MCF 10A (cell line): Measurements from ENCODE around the gene SCRT2. TPM values are rescaled to one million over a fixed set of nuclear protein-coding genes. Genes with fewer than 3 reads are reported as not detected.

Source experiments
- BruUV-seq: library from RNA; stranded (reverse); fragments of 400-500 nt; replicated peaks from 2 replicates; lab custom pipeline; 2021; lab: Mats Ljungman, UMichigan
- CTCF ChIA-PET: fragments of 300-600 bp; sonication (Branson Sonifier 250); formaldehyde crosslinking; extraction: SDS; loops from one replicate; lab custom pipeline; 2021; ENCODE audit warnings: antibody characterized with exemption, inconsistent platforms; lab: Yijun Ruan, JAX
- POLR2A ChIA-PET: fragments of 300-600, 350-650 bp; sonication (Branson Sonifier 250); formaldehyde crosslinking; extraction: SDS; loops from one replicate; lab custom pipeline; 2020; ENCODE audit warnings: antibody characterized with exemption, inconsistent platforms; lab: Yijun Ruan, JAX
- DNase-seq: peaks from one replicate; pipeline ENCODE4 v3.0.0-alpha.2; 2018; ENCODE audit not compliant: unreplicated experiment
- H3K27ac Mint-ChIP-seq: one replicate; pipeline ENCODE4 v1.8.0; 2022; ENCODE audit warnings: mild to moderate bottlenecking, low read depth, mixed read lengths; ENCODE audit not compliant: unreplicated experiment
- H3K27me3 Mint-ChIP-seq: one replicate; pipeline ENCODE4 v1.8.0; 2022; ENCODE audit warnings: mixed read lengths; ENCODE audit not compliant: insufficient read depth, unreplicated experiment
- H3K36me3 Mint-ChIP-seq: one replicate; pipeline ENCODE4 v1.8.0; 2022; ENCODE audit warnings: mild to moderate bottlenecking, moderate library complexity, mixed read lengths; ENCODE audit not compliant: insufficient read depth, unreplicated experiment
- H3K4me1 Mint-ChIP-seq: one replicate; pipeline ENCODE4 v1.8.0; 2022; ENCODE audit warnings: mixed read lengths; ENCODE audit not compliant: insufficient read depth, unreplicated experiment
- H3K4me3 Mint-ChIP-seq: one replicate; pipeline ENCODE4 v1.8.0; 2022; ENCODE audit warnings: mild to moderate bottlenecking, moderate library complexity, mixed read lengths; ENCODE audit not compliant: unreplicated experiment
- H3K9me3 Mint-ChIP-seq: one replicate; pipeline ENCODE4 v1.8.0; 2022; ENCODE audit warnings: mixed read lengths; ENCODE audit not compliant: unreplicated experiment
- intact Hi-C: fragments of 100-400 bp; cut with micrococcal nuclease; formaldehyde crosslinking; loops from 2 replicates; pipeline ENCODE4 v1.14.1; 2022
- total RNA-seq: library from RNA; stranded (reverse); gene quantifications from 2 replicates; pipeline ENCODE4 v1.2.3, GENCODE V29; 2022
- TF ChIP-seq, protein P1 (sequence below): fragments of 200-600 bp; IDR thresholded peaks from one replicate; pipeline ENCODE4 v1.8.0; 2022; ENCODE audit warnings: antibody characterized with exemption, mild to moderate bottlenecking; ENCODE audit not compliant: unreplicated experiment

Gene SCRT2
- total RNA-seq, 1 experiment from 2014 or later: not detected

DNA sequence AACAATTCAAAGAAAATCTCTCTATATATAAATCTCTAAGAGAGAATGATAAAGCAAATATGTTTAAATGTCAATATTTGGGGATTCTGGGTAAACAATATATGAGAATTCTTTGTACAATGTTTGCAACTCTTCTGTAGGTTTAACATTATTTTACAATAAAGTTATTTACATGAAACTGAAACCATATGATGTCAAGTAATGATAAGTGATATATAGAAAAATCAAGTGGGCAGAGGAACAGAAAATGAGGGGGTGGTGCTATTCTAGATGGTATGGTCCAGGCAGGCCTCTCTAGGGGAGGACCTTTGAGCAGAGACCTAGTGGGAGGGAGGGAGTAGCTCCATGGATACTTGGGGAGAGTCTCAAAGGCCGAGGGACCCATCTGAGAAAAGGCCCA lies 16.4 kb upstream of the SCRT2 start:
- H3K27ac Mint-ChIP-seq: no peak overlapping the region
- no peaks in the 10 kb centered on the region for H3K36me3 Mint-ChIP-seq
- POLR2A ChIA-PET: no interaction called here
- TF ChIP-seq, protein P1, sequence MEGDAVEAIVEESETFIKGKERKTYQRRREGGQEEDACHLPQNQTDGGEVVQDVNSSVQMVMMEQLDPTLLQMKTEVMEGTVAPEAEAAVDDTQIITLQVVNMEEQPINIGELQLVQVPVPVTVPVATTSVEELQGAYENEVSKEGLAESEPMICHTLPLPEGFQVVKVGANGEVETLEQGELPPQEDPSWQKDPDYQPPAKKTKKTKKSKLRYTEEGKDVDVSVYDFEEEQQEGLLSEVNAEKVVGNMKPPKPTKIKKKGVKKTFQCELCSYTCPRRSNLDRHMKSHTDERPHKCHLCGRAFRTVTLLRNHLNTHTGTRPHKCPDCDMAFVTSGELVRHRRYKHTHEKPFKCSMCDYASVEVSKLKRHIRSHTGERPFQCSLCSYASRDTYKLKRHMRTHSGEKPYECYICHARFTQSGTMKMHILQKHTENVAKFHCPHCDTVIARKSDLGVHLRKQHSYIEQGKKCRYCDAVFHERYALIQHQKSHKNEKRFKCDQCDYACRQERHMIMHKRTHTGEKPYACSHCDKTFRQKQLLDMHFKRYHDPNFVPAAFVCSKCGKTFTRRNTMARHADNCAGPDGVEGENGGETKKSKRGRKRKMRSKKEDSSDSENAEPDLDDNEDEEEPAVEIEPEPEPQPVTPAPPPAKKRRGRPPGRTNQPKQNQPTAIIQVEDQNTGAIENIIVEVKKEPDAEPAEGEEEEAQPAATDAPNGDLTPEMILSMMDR: no peak
- intact Hi-C loops: no loop called here
- H3K9me3 Mint-ChIP-seq: no peaks in the 10 kb centered on the region
- H3K4me3 Mint-ChIP-seq: no peak overlapping the region
- CTCF ChIA-PET: interaction anchor here (0.7 to 1.2 kb wide), 2 partner anchors 36 to 47 kb away, joined by 3 to 4 read pairs; no protein-coding TSS in a partner anchor
- H3K4me1 Mint-ChIP-seq: no peaks in the 10 kb centered on the region
- no peak for DNase-seq
- H3K27me3 Mint-ChIP-seq: peaks cover 86% of the 10 kb centered on the region
- BruUV-seq: no TSS peak

DNA sequence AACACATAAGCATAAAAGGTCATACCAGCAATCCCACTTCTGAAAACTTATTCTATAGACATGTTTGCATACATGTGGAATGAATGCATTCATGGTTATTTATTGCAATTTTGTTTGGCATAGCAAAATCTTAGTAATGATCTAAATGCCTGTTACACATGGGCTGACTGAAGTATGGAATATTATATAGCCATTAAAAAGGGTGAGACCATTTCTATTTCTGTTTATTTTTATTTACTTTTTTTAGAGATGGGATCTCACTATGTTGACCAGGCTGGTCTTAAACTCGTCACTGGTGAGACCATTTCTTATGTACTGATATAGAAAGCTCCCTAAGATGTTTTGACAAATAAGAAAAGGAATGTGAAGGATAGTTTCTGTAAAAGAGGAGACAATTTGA lies 14.3 kb upstream of the SCRT2 start:
- no peak for DNase-seq
- H3K36me3 Mint-ChIP-seq: no peaks in the 10 kb centered on the region
- no peak overlapping the region for H3K4me3 Mint-ChIP-seq
- H3K9me3 Mint-ChIP-seq: no peaks in the 10 kb centered on the region
- intact Hi-C loops: no loop called here
- BruUV-seq: no TSS peak
- POLR2A ChIA-PET: interaction anchor here (0.6 kb wide), 1 partner anchor 77 kb away, joined by 6 read pairs; no protein-coding TSS in a partner anchor
- TF ChIP-seq, protein P1: no peak
- no peaks in the 10 kb centered on the region for H3K4me1 Mint-ChIP-seq
- CTCF ChIA-PET: interaction anchor here (0.6 to 1.1 kb wide), 4 partner anchors 10 to 101 kb away, joined by 3 to 5 read pairs (median 3); no protein-coding TSS in a partner anchor
- no peak overlapping the region for H3K27ac Mint-ChIP-seq
- H3K27me3 Mint-ChIP-seq: peaks cover 89% of the 10 kb centered on the region

DNA sequence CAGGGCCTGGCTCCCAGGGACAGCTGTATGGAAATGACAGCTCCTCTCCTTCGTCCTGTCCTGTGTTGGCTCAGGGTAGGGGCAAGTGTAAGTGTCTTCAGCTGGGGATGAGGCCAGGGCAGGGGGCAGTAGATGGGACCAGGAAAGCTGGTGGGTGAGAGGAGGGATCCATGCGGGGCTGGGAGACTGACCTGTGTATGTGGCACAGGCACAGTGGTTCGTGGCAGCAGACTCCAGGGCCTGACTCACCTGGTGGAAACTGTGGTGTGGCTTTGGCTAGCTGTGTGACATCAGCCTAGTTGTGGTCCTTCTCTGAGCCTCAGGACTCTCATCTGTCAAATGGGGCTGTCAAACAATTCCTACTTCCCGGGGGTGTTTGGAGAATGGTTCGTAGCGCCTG lies 13.7 kb upstream of the SCRT2 start:
- TF ChIP-seq, protein P1: no peak
- H3K9me3 Mint-ChIP-seq: no peaks in the 10 kb centered on the region
- no peak overlapping the region for H3K4me3 Mint-ChIP-seq
- no peak overlapping the region for H3K27ac Mint-ChIP-seq
- BruUV-seq: no TSS peak
- CTCF ChIA-PET: interaction anchor here (0.5 to 0.7 kb wide), 2 partner anchors 11 to 40 kb away, joined by 3 to 4 read pairs; no protein-coding TSS in a partner anchor
- intact Hi-C loops: no loop called here
- POLR2A ChIA-PET: no interaction called here
- no peaks in the 10 kb centered on the region for H3K36me3 Mint-ChIP-seq
- peaks cover 83% of the 10 kb centered on the region for H3K27me3 Mint-ChIP-seq
- H3K4me1 Mint-ChIP-seq: no peaks in the 10 kb centered on the region
- no peak for DNase-seq

DNA sequence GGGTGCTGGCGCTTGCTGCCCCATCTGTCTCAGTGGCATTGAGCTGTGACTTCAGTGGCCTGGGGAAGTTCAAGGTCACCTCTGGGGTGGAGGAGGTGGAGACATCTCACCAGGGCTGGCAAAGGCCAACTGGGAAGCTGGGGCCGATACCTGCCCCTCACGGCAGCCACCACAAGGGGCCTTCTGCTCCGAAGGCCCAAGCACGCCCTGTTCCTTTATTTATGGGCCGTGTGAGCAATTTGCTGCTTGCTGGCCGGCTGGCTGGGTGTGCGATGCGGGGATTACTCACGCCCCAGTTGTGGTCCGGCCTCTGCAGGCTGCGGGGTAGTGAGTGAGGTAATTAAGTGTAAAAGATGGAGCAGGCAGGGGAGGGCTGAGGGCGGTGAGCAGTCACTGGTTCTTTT lies 13.2 kb upstream of the SCRT2 start:
- POLR2A ChIA-PET: interaction anchor here (0.6 kb wide), 1 partner anchor 169 kb away, joined by 3 read pairs; no protein-coding TSS in a partner anchor
- H3K36me3 Mint-ChIP-seq: no peaks in the 10 kb centered on the region
- BruUV-seq: no TSS peak
- DNase-seq: no peak
- TF ChIP-seq, protein P1: no peak
- H3K27me3 Mint-ChIP-seq: peaks cover 78% of the 10 kb centered on the region
- intact Hi-C loops: no loop called here
- no peaks in the 10 kb centered on the region for H3K4me1 Mint-ChIP-seq
- H3K9me3 Mint-ChIP-seq: no peaks in the 10 kb centered on the region
- no peak overlapping the region for H3K4me3 Mint-ChIP-seq
- CTCF ChIA-PET: interaction anchor here (0.5 to 0.9 kb wide), 2 partner anchors 17 to 39 kb away, joined by 4 read pairs; no protein-coding TSS in a partner anchor
- H3K27ac Mint-ChIP-seq: no peak overlapping the region
